Measurements from ENCODE around the gene ZNF616. TPM values are rescaled to one million over a fixed set of nuclear protein-coding genes. Genes with fewer than 3 reads are reported as not detected.
"Not testable (repeated sequence)": the region's sequence is repeated elsewhere in the genome, so short reads cannot be mapped to it uniquely, and the experiment has no call there.

The ZNF616 gene
- total RNA-seq, 1 donor from 2014 or later = 8.5 TPM

GRCh38 chr19:52102782-52103181 is 37.0 kb downstream of the ZNF616 start:
- no peak for DNase-seq

DNA sequence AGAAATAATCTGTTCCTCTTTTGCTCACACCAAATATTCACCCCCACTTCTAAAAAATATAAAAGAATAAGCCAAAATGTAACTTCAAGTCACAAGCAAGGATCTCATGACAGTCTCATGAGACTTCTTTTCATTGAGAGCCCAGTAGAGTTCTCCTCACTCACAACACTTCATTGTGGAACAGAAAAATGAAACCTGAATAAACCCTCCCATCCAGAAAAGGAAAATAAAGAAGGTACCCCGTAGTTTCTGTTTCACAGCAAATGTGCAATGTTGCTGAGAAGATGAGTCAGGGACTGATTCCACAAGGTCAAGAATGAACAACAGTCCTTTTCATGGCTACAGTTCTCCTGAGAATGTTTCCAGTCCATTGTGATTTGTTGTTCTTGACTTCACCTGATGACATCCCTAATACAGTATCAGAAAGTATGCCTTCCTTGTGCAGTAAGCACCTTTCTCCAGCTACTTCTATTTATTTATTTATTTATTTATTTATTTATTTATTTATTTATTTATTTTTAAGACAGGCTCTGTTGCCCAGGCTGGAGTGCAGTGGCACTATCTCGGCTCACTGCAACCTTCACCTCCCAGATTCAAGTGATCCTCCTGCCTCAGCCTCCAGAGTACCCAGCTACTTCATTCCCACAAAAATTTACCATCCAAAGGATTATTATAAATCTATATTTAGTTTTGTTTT is 37.7 kb downstream of the ZNF616 start:
- no peak for DNase-seq

- no peak for DNase-seq
Observed at GRCh38 chr19:52099497-52100138, 40.1 kb downstream of the ZNF616 start.

GRCh38 chr19:52096416-52096815 is 43.3 kb downstream of the ZNF616 start:
- DNase-seq = not testable (repeated sequence)

GRCh38 chr19:52095172-52096014 is 44.3 kb downstream of the ZNF616 start, which contains the start of gene ZNF841:
Gene ZNF841 (minus strand): TSS chr19:52095765. CDS start chr19:52084801, 10,964 bp downstream.
- peak; percentile 95 for DNase-seq

GRCh38 chr19:52094526-52095130 is 45.1 kb downstream of the ZNF616 start:
- DNase-seq = no peak

GRCh38 chr19:52086481-52086880 is 53.3 kb downstream of the ZNF616 start:
- no peak for DNase-seq

- no peak for DNase-seq
Observed at GRCh38 chr19:52070496-52070895, 69.2 kb downstream of the ZNF616 start.

DNA sequence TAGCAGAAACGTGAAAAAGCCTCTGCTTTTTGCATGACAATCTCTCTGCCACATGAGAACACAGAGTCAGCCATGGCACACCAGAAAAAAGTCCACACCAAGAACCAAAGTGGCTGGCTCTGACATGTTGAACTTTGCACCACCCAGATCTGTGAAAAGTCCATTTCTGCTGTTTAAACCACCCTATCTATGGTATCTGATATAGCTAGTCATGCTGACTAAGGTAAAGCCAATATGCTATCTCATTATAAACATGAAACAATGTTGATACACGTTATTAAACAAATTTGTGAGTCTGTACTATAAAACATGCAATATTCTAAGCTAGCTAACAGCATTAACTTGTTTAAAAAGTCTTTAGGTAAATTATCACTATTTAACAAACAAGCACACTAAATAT is 70.1 kb downstream of the ZNF616 start:
- no peak for DNase-seq

GRCh38 chr19:52066258-52066863 is 73.4 kb downstream of the ZNF616 start:
- DNase-seq = no peak

DNA sequence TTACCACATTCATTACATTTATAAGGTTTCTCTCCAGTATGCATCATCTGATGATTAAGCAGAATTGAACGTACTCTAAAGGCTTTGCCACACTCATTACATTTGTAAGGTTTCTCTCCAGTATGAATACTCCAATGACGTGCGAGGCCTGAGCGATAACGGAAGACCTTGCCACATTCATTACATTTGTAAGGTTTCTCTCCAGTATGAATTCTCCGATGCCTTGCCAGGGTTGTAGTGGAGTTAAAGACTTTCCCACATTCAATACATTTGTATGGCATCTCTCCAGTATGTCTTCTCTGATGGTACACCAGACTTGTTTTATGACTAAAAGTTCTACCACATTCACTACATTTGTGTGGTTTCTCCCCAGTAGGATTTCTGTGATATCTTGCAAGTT is 74.3 kb downstream of the ZNF616 start:
- no peak for DNase-seq

Other genes starting within 250 kb of the ZNF616 start
- gene ZNF649, start 234.9 kb downstream of the ZNF616 start, total RNA-seq = 6.5 and 9.2 TPM in 2 replicates
- gene ZNF613, start 212.5 kb downstream of the ZNF616 start, total RNA-seq = 7.7 and 8.5 TPM in 2 replicates
- gene ZNF350, start 153.1 kb downstream of the ZNF616 start, total RNA-seq = 11.2 and 14.8 TPM in 2 replicates
- gene ZNF615, start 131.7 kb downstream of the ZNF616 start, total RNA-seq = 11.9 and 12.9 TPM in 2 replicates
- gene ZNF614, start 111.6 kb downstream of the ZNF616 start, total RNA-seq = 9.9 and 10.1 TPM in 2 replicates
- gene ZNF432, start 91.1 kb downstream of the ZNF616 start, total RNA-seq = 6.5 and 10.0 TPM in 2 replicates
- 13.5 and 22.5 TPM in 2 replicates for gene ZNF841, start 44.2 kb downstream of the ZNF616 start, total RNA-seq
- gene ZNF836, start 31.7 kb upstream of the ZNF616 start, total RNA-seq = 10.2 and 10.7 TPM in 2 replicates
- 154 and 363 TPM in 2 replicates for gene PPP2R1A, start 50.1 kb upstream of the ZNF616 start, total RNA-seq
- 11.9 and 16.2 TPM in 2 replicates for gene ZNF766, start 129.6 kb upstream of the ZNF616 start, total RNA-seq
- 4.9 and 5.4 TPM in 2 replicates for gene ZNF480, start 157.2 kb upstream of the ZNF616 start, total RNA-seq
- gene ZNF610, start 196.3 kb upstream of the ZNF616 start, total RNA-seq = 3.3 and 3.7 TPM in 2 replicates
- gene ZNF880, start 230.0 kb upstream of the ZNF616 start, total RNA-seq = 11.4 and 20.9 TPM in 2 replicates